HG03280 (cell line): Measurements from ENCODE around the gene ADGRG1.

ENCODE experiments used
- ATAC-seq: cut with Tn5 transposase; IDR thresholded peaks from one replicate; pipeline ENCODE4 v1.9.1; 2021; ENCODE audit warnings: mild to moderate bottlenecking, moderate library complexity; ENCODE audit not compliant: unreplicated experiment

Gene ADGRG1

GRCh38 chr16:57647136-57647875, 18.9 kb downstream of the ADGRG1 start:
- no peak for ATAC-seq

DNA sequence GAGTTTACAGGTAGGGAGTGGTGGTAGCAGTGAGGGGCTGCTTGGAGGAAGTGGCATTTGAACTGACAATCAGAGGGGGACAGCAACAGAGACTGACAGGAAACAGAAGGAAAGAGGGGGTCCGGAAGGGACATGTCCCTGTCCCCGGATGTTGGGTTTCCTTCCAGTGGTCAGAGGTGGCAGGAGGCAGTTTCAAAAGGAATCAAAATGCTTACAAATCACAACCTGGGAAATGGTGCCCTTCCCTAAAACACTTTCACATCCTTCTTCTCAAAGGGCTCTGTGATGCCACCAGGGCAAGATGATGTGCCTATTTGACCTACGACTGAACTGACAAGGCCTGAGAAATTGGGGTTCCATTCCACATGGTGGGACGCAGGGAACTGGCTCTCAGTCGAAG, 19.7 kb downstream of the ADGRG1 start:
- ATAC-seq, result no peak

DNA sequence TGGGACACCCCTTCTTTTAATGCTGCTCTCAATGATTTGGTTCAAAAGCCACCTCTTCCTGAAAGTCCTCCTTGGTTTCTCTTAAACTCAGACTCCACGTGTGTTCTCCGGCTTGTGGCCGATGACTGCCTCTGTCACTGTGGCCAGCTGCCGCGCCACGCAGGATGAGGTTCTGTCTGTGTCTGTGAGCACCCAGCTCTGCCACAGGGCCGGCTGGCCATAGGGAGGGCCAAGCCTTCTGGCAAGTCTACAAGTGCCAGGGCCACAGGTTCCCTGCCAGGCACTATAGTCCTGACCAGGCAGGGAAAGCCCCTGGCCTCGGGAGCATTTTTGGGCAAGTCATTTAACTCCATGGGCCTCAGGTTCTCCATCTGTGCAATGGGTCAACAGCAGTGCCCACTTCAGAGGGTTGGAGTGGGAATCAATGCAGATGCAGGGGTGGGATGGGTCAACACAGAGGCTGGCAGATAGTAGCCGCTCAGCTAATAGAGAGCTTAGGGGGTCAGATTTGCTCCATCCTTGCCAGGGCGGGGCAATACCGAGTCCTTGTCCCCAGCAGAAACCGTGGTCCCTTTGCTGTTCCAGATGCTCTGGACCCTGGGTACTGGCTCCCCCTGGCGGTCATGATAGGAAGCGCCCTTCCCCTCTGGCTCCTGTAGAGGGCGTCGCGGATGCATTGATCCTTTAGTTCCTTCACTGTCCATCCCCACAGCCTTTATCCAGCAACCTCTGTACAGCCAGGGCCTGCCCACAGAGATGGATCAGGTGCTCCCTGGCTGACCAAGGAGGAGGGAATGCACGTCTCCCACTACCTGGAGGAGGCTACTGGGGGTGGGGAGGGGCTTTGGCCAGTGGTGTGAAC, 20.4 kb downstream of the ADGRG1 start:
- ATAC-seq, result peak; percentile 71

DNA sequence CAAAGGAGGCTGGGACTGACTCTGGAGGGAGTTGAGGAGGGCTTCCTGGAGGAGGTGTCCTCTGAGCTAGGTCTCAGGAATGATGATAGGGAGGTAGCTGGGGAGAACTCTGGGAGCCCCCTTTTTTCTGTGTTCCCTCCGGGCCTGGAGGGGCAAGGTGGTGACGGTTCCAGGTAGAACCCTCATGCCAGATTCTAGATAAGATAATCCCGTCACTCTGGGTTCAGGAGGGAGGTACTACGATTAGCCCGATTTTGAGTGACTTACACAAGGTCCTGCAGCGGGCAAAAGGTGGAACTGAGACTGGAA, 21.0 kb downstream of the ADGRG1 start:
- ATAC-seq, result no peak

DNA sequence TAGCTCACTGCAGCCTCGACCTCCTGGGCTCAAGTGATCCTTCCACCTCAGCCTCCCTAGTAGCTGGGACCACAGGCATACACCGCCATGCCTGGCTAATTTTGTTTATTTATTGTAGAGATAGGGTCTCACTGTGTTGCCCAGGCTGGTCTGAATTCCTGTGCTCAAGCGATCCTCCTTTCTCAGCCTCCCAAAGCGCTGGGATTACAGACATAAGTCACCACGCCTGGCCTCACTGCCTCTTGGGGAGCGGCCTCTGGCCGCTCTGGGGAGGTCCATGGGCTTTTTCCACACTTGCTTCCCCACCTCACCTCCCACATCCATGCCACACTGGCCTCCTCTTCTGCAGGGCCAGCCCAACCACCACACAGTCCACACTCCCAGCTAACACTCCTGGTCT, 21.4 kb downstream of the ADGRG1 start:
- no peak for ATAC-seq

GRCh38 chr16:57651344-57652333, 23.2 kb downstream of the ADGRG1 start:
- no peak for ATAC-seq

GRCh38 chr16:57652695-57653471, 24.5 kb downstream of the ADGRG1 start:
- ATAC-seq, result no peak

- ATAC-seq, result no peak
Measured at GRCh38 chr16:57653936-57654335, 25.5 kb downstream of the ADGRG1 start.

GRCh38 chr16:57656342-57656955, 28.0 kb downstream of the ADGRG1 start:
- no peak for ATAC-seq

- ATAC-seq, result no peak
Measured at GRCh38 chr16:57657228-57657627, 28.8 kb downstream of the ADGRG1 start.

- ATAC-seq, result no peak
Measured at GRCh38 chr16:57658130-57658877, 29.9 kb downstream of the ADGRG1 start.

DNA sequence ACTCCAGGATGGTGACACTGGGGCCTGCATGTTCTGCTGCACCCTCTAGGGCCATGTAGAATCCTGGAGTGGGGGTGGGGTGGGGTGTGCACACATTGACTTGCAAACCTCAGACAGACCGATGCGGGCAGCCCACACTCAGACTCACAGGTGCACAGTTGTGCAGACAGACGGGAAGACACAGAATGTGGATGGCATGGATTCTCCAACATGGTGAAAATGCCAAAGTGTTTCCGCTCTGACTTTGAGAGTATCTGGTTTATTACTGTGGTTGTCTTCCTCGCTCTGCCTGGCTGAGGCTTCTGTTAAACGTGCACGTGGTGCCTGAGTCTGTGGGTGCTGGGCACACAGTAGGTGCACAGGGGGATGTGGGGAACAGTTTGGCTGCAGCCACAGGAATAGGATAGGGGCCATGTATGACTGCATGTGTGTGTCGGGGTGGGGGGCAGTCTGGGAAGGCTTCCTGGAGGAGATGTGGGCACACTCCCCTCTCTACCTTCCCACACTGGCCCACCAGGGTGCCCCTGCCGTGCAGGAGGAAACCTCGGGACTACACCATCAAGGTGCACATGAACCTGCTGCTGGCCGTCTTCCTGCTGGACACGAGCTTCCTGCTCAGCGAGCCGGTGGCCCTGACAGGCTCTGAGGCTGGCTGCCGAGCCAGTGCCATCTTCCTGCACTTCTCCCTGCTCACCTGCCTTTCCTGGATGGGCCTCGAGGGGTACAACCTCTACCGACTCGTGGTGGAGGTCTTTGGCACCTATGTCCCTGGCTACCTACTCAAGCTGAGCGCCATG, 30.6 kb downstream of the ADGRG1 start:
- no peak for ATAC-seq

DNA sequence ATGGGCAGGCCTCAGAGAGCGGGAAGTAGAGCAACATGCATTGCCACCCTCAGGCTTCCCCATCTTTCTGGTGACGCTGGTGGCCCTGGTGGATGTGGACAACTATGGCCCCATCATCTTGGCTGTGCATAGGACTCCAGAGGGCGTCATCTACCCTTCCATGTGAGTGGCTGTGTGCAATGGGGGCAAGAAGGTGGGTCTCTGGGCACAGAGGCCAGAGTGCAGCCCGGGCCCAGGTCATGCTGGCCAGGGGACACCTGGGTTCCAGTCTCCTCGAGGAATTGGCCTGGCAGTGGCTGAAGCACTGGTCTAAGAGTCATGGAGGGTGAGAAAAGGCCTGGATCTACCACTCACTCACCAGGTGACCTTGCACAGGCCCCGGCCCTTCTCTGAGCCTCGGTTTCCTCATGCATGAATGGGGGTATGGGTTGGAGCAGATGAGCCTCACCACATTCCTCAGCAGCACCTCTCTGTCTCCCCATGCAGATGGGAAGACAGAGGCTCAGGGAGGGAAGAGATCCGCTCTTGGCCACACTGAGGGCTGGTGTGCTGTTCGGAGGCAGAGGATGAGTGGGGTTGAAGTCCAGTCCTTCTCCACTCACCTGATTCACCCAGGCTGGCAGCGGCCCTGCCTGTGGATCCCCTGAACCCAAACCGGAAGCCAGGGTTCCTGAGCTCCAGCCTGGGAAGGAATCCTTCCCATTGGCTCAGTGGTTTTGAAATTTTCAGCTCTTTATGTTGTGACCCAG, 32.5 kb downstream of the ADGRG1 start:
- ATAC-seq, result no peak

GRCh38 chr16:57661510-57661909, 33.1 kb downstream of the ADGRG1 start:
- ATAC-seq, result no peak

- ATAC-seq, result no peak
Measured at GRCh38 chr16:57661936-57662906, 33.8 kb downstream of the ADGRG1 start.

- ATAC-seq, result no peak
Measured at GRCh38 chr16:57663436-57663835, 35.0 kb downstream of the ADGRG1 start.
